Spleen (tissue), 11 donors: Measurements from ENCODE around the gene AFAP1L2. TPM values are rescaled to one million over a fixed set of nuclear protein-coding genes. Genes with fewer than 3 reads are reported as not detected.

Experiments
- DNase-seq: peaks from one replicate; pipeline ENCODE4 v3.0.0-alpha.2; 2020
- H3K27ac ChIP-seq, 8 donors: fragments of 200-600 bp; sonication (generic) in 7 of 8; 1 replicate in 4 of 8; 2 replicates in 4 of 8; pipeline versions ENCODE4 v1.5.0 to v1.8.0; 2016 to 2021; ENCODE audit warnings: inconsistent platforms in 4 of 8, mild to moderate bottlenecking in 4 of 8, moderate library complexity in 1 of 8
- H3K27me3 ChIP-seq, 7 donors: fragments of 200-600 bp; sonication (generic) in 6 of 7; replicated peaks in 1 of 7; 1 replicate in 4 of 7; 2 replicates in 3 of 7; pipeline versions ENCODE4 v1.5.0 to v1.8.0; 2016 to 2021; ENCODE audit warnings: inconsistent platforms in 3 of 7, mild to moderate bottlenecking in 1 of 7
- H3K36me3 ChIP-seq, 6 donors: fragments of 200-600 bp; sonication (generic) in 5 of 6; 1 replicate in 4 of 6; 2 replicates in 2 of 6; pipeline versions ENCODE4 v1.5.0 to v1.8.0; 2016 to 2021; ENCODE audit warnings: inconsistent platforms in 2 of 6
- H3K4me1 ChIP-seq, 6 donors: fragments of 200-600 bp; sonication (generic) in 5 of 6; 1 replicate in 3 of 6; 2 replicates in 3 of 6; pipeline versions ENCODE4 v1.5.0 to v1.8.0; 2016 to 2021; ENCODE audit warnings: inconsistent platforms in 3 of 6
- H3K4me3 ChIP-seq, 8 donors: fragments of 200-600 bp; sonication (generic) in 7 of 8; 1 replicate in 4 of 8; 2 replicates in 4 of 8; pipeline versions ENCODE4 v1.5.0 to v1.8.0; 2016 to 2021; ENCODE audit warnings: inconsistent platforms in 4 of 8, mild to moderate bottlenecking in 4 of 8, moderate library complexity in 2 of 8
- H3K9me3 ChIP-seq, 8 donors: fragments of 200-600 bp; sonication (generic) in 7 of 8; 1 replicate in 4 of 8; 2 replicates in 4 of 8; pipeline versions ENCODE4 v1.5.0 to v1.8.0; 2016 to 2021; ENCODE audit warnings: inconsistent platforms in 4 of 8
- POLR2A ChIP-seq, 3 donors: fragments of 450-650 bp; IDR thresholded peaks; one replicate each; pipeline ENCODE4 v1.5.1; 2017; ENCODE audit warnings: antibody characterized with exemption in 3 of 3, mild to moderate bottlenecking in 1 of 3
- POLR2AphosphoS5 ChIP-seq, 3 donors: sonication (generic); formaldehyde crosslinking; IDR thresholded peaks; one replicate each; pipeline ENCODE4 v1.5.1; 2017; ENCODE audit warnings: antibody characterized with exemption in 3 of 3
- WGBS, 5 donors: extraction: QIAGEN DNeasy Blood & Tissue Kit in 3 of 5; methylation state at CpG; one replicate each; pipeline versions ENCODE4 v1.1.5 to v1.1.7; 2013 to 2018; 5-methylcytosine and 5-hydroxymethylcytosine counted together
- intact Hi-C: fragments of 100-400 bp; cut with DNase I; formaldehyde crosslinking; loops from one replicate; pipeline ENCODE4 v1.15.0; 2023; ENCODE audit warnings: low total_unique reads
- polyA plus RNA-seq, 3 donors: library from polyadenylated mRNA; stranded (reverse); fragments of 200-250 nt; gene quantifications; one replicate each; pipeline ENCODE4 v1.2.1, GENCODE V29; 2013
- total RNA-seq, 7 donors: library from RNA; depleted of rRNA in 3 of 7; stranded (reverse); fragments of >200 nt in 3 of 7; fragmentation: NEBNext Ultra II Directional in 4 of 7; extraction: Animal tissue kit (Norgen Biotek cat#: 25700) in 4 of 7; gene quantifications; one replicate each; pipeline versions ENCODE4 v1.1.0 to v1.2.1, GENCODE V29; 2016 to 2021
- TF ChIP-seq, protein P1 (sequence below), 11 experiments: fragments of 200-600 bp in 7 of 11; fragments of 450-650 bp in 4 of 11; sonication (generic) in 4 of 11; IDR thresholded peaks in 8 of 11; conservative IDR thresholded peaks in 3 of 11; 1 replicate in 7 of 11; 2 replicates in 4 of 11; pipeline versions ENCODE4 v1.4.0 to v1.8.0; 2016 to 2021; ENCODE audit warnings: antibody characterized with exemption in 11 of 11, inconsistent platforms in 4 of 11, mild to moderate bottlenecking in 1 of 11
- donor health status: healthy with polysubstance abuse.
- donor health status: DM: no; HTN: no; CAD: no; lungs with moderate emphysema.
- donor health status: DM: no; HTN: no; CAD: no.
- donor health status: Bipolar disorder and iron deficiency.
- donor health status: healthy.
- donor health status: DM: no; HTN: no; CAD: no.
- donor health status: DM: yes; HTN: yes; CAD: no.

AFAP1L2 gene
- total and polyA plus RNA-seq, 10 donors, result 18.3 to 273 (median 180) TPM

DNA sequence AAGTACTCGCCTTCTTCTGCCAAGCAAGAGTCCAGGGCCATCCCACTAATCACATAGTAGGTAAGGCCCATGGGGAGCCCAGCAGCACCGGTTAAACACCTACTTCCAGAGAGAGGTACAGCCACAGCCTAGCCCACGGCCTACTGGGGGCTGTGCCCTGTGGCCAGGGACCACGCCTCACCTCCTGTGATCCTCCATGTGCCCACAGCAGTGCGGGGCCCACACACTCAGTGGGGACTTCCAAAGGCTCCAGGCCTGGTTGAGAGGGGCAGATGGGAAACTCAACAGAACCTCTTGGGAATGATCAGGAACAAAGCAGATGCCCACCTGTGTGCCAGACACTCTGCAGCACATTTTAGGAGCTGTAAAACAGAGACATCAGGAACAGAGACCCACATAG is 19.7 kb downstream of the AFAP1L2 start:
- 64 to 90% (median 84%) methylated on average over 3 to 5 of the region's 5 CpGs for WGBS, 5 donors
- Histone ChIP-seq H3K27ac (peak overlapping the region in 3 of 8 donors; percentile 13 to 48 (median 48)), H3K9me3 (no peaks in the 10 kb centered on the region), H3K36me3 (peaks cover 0 to 14% (median 0%) of the 10 kb centered on the region in 6 donors), H3K27me3 (no peaks in the 10 kb centered on the region), H3K4me1 (peaks cover 4 to 71% (median 36%) of the 10 kb centered on the region in 6 donors), H3K4me3 (no peak overlapping the region)
- DNase-seq, result no peak
- TF ChIP-seq, protein P1, sequence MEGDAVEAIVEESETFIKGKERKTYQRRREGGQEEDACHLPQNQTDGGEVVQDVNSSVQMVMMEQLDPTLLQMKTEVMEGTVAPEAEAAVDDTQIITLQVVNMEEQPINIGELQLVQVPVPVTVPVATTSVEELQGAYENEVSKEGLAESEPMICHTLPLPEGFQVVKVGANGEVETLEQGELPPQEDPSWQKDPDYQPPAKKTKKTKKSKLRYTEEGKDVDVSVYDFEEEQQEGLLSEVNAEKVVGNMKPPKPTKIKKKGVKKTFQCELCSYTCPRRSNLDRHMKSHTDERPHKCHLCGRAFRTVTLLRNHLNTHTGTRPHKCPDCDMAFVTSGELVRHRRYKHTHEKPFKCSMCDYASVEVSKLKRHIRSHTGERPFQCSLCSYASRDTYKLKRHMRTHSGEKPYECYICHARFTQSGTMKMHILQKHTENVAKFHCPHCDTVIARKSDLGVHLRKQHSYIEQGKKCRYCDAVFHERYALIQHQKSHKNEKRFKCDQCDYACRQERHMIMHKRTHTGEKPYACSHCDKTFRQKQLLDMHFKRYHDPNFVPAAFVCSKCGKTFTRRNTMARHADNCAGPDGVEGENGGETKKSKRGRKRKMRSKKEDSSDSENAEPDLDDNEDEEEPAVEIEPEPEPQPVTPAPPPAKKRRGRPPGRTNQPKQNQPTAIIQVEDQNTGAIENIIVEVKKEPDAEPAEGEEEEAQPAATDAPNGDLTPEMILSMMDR (IDR thresholded peaks at IDR 0.05 in 8 of 11, conservative IDR thresholded peaks at IDR 0.05 in 3 of 11), result no peak
- TF ChIP-seq POLR2AphosphoS5 (IDR thresholded peaks at IDR 0.05), result peak in 2 of 3 donors; percentile 11 to 51
- intact Hi-C loops, result no loop called here

DNA sequence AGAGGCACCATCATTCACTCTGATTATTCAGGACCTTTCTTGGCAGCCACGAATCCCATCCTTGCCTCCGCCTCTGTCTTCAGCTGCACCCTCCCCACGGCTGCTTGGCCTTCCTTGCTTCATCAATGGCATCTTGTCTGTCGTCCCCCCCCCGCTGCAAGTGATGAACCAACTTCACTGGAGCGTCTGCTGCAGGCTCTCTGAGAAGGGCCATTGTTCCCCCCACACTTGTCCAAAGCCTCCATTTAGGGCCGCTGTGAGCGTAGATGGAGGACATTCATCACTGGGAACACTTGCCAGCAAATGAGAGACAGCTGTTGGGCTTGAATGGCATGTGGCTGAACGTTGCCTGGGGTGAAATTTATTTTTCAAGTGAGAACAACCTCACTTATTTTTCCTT is 20.1 kb downstream of the AFAP1L2 start:
- intact Hi-C loops, result no loop called here
- peak overlapping the region in 2 of 8 donors; percentile 48 to 60 for H3K27ac ChIP-seq
- no peak overlapping the region for H3K4me3 ChIP-seq
- peaks cover 0 to 14% (median 0%) of the 10 kb centered on the region in 6 donors for H3K36me3 ChIP-seq
- no peaks in the 10 kb centered on the region for H3K27me3 ChIP-seq
- H3K4me1 ChIP-seq, result peaks cover 4 to 70% (median 33%) of the 10 kb centered on the region in 6 donors
- TF ChIP-seq POLR2A (IDR thresholded peaks at IDR 0.05), result no peak
- TF ChIP-seq, protein P1 (IDR thresholded peaks at IDR 0.05 in 8 of 11, conservative IDR thresholded peaks at IDR 0.05 in 3 of 11), result no peak
- no peak for TF ChIP-seq POLR2AphosphoS5 (IDR thresholded peaks at IDR 0.05)
- H3K9me3 ChIP-seq, result no peaks in the 10 kb centered on the region
- no peak for DNase-seq
- WGBS, 5 donors, result 80 to 92% (median 84%) methylated on average over 9 of the region's 9 CpGs

DNA sequence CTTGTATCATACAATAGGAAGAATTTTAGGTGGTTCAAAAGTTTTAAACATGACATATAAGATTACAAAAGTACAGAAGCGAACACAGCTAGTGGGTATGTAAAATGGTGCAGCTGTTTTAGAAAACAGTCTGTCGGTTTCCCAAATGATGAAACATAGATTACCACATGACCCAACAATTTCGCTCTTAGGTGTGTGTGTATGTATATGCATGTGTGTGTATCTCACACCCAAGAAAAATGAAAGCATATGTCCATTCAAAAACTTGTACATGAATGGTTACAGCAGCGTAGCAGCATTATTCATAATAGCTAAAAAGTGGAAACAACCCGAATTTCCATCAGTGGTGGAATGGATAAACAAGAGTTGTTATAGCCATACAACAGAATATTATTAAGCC is 23.5 kb downstream of the AFAP1L2 start:
- Histone ChIP-seq H3K9me3 (no peaks in the 10 kb centered on the region), H3K4me1 (peaks cover under 1 to 60% (median 25%) of the 10 kb centered on the region in 6 donors), H3K4me3 (no peak overlapping the region), H3K27me3 (no peaks in the 10 kb centered on the region), H3K36me3 (peaks cover 0 to 18% (median 0%) of the 10 kb centered on the region in 6 donors), H3K27ac (peak overlapping the region in 5 of 8 donors; percentile 16 to 73 (median 60))
- DNase-seq, result no peak
- TF ChIP-seq POLR2AphosphoS5 (IDR thresholded peaks at IDR 0.05) (no peak), POLR2A (IDR thresholded peaks at IDR 0.05) (no peak)
- TF ChIP-seq, protein P1 (IDR thresholded peaks at IDR 0.05 in 8 of 11, conservative IDR thresholded peaks at IDR 0.05 in 3 of 11), result no peak
- 85 to 92% (median 88%) methylated on average over 5 of the region's 5 CpGs for WGBS, 5 donors
- intact Hi-C loops, result no loop called here

DNA sequence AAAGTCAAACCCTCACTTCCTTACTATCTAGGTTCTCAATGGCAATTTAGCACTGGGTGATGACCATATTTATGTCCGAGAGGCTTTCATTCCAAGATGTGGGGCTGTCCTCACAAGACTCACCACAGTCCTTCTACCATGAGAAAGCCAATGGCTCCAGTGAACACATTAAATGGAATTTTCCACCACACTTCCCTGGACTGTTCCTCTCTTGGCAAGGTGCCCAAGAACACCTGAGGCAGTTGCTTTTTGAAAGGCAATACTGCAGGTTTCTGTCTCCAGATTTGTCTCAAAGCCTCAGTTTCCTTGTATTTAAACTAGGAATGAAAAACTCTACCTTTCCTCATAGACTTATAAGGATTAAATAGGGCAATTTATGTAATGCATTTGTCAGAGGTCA is 24.2 kb downstream of the AFAP1L2 start:
- WGBS, 5 donors, result 79 to 89% (median 86%) methylated on average over 1 of the region's 1 CpG

More for the DNA sequence above, 24.2 kb downstream of the AFAP1L2 start:
- intact Hi-C loops, result no loop called here
- Histone ChIP-seq H3K27ac (peak overlapping the region in 7 of 8 donors; percentile 36 to 73 (median 49)), H3K36me3 (peaks cover 0 to 17% (median 0%) of the 10 kb centered on the region in 6 donors), H3K9me3 (no peaks in the 10 kb centered on the region), H3K27me3 (no peaks in the 10 kb centered on the region), H3K4me3 (no peak overlapping the region), H3K4me1 (peaks cover 3 to 60% (median 29%) of the 10 kb centered on the region in 6 donors)
- no peak for TF ChIP-seq POLR2AphosphoS5 (IDR thresholded peaks at IDR 0.05)
- TF ChIP-seq POLR2A (IDR thresholded peaks at IDR 0.05), result no peak
- TF ChIP-seq, protein P1 (IDR thresholded peaks at IDR 0.05 in 8 of 11, conservative IDR thresholded peaks at IDR 0.05 in 3 of 11), result no peak
- no peak for DNase-seq
